ENCODE results near the gene ANTXR1. TPM values are rescaled to one million over a fixed set of nuclear protein-coding genes. Genes with fewer than 3 reads are reported as not detected.

ANTXR1 gene
- total and polyA plus RNA-seq, 5 donors from 2014 or later: not detected

- peaks cover 38% of the 10 kb centered on the region for H3K27me3 Mint-ChIP-seq
- ATAC-seq (ENCODE audit: low read depth in 2 of 2) (no peak), DNase-seq (no peak)
These were observed 30.9 kb downstream of the ANTXR1 start for GRCh38 chr2:69043736-69044400.

GRCh38 chr2:69046221-69046662, 33.3 kb downstream of the ANTXR1 start:
- H3K4me1 ChIP-seq (ENCODE audit: control insufficient read depth, insufficient read depth, low read length, poor library complexity, severe bottlenecking): no peaks in the 10 kb centered on the region
- H3K36me3 ChIP-seq (ENCODE audit: control insufficient read depth, insufficient read depth, low read length): no peaks in the 10 kb centered on the region
- no peak overlapping the region for H3K4me3 ChIP-seq (ENCODE audit: low read depth, low read length)
- H3K4me3 Mint-ChIP-seq: no peak overlapping the region
- DNase-seq (no peak), ATAC-seq (ENCODE audit: low read depth in 2 of 2) (no peak)
- no peak overlapping the region for H3K27ac Mint-ChIP-seq
- H3K36me3 Mint-ChIP-seq: no peaks in the 10 kb centered on the region
- H3K27me3 ChIP-seq (ENCODE audit: control insufficient read depth, insufficient read depth, low read length): peaks cover 10% of the 10 kb centered on the region
- H3K27ac ChIP-seq (ENCODE audit: insufficient read depth, low read length, poor library complexity, severe bottlenecking): no peak overlapping the region
- H3K9me3 ChIP-seq (ENCODE audit: control insufficient read depth in 2 of 2, low read length in 2 of 2): no peaks in the 10 kb centered on the region
- H3K27me3 Mint-ChIP-seq: peaks cover 42% of the 10 kb centered on the region
- no peaks in the 10 kb centered on the region for H3K9me3 Mint-ChIP-seq
- no peaks in the 10 kb centered on the region for H3K4me1 Mint-ChIP-seq

More at GRCh38 chr2:69043736-69044400, 30.9 kb downstream of the ANTXR1 start:
- no peak overlapping the region for H3K4me3 Mint-ChIP-seq
- Histone ChIP-seq H3K27ac (ENCODE audit: insufficient read depth, low read length, poor library complexity, severe bottlenecking) (no peak overlapping the region), H3K4me1 (ENCODE audit: control insufficient read depth, insufficient read depth, low read length, poor library complexity, severe bottlenecking) (no peaks in the 10 kb centered on the region), H3K27me3 (ENCODE audit: control insufficient read depth, insufficient read depth, low read length) (peaks cover 18% of the 10 kb centered on the region), H3K36me3 (ENCODE audit: control insufficient read depth, insufficient read depth, low read length) (no peaks in the 10 kb centered on the region), H3K9me3 (ENCODE audit: control insufficient read depth in 2 of 2, low read length in 2 of 2) (no peaks in the 10 kb centered on the region), H3K4me3 (ENCODE audit: low read depth, low read length) (no peak overlapping the region)
- H3K4me1 Mint-ChIP-seq: no peaks in the 10 kb centered on the region
- H3K9me3 Mint-ChIP-seq: no peaks in the 10 kb centered on the region
- no peaks in the 10 kb centered on the region for H3K36me3 Mint-ChIP-seq
- no peak overlapping the region for H3K27ac Mint-ChIP-seq

- Histone ChIP-seq H3K9me3 (ENCODE audit: control insufficient read depth in 2 of 2, low read length in 2 of 2) (no peaks in the 10 kb centered on the region), H3K27ac (ENCODE audit: insufficient read depth, low read length, poor library complexity, severe bottlenecking) (no peak overlapping the region), H3K4me3 (ENCODE audit: low read depth, low read length) (no peak overlapping the region), H3K27me3 (ENCODE audit: control insufficient read depth, insufficient read depth, low read length) (peaks cover 11% of the 10 kb centered on the region), H3K36me3 (ENCODE audit: control insufficient read depth, insufficient read depth, low read length) (no peaks in the 10 kb centered on the region), H3K4me1 (ENCODE audit: control insufficient read depth, insufficient read depth, low read length, poor library complexity, severe bottlenecking) (no peaks in the 10 kb centered on the region)
- Mint-ChIP-seq H3K9me3 (no peaks in the 10 kb centered on the region), H3K36me3 (no peaks in the 10 kb centered on the region), H3K4me1 (no peaks in the 10 kb centered on the region), H3K27ac (no peak overlapping the region), H3K4me3 (no peak overlapping the region), H3K27me3 (peaks cover 41% of the 10 kb centered on the region)
- no peak for ATAC-seq (ENCODE audit: low read depth in 2 of 2)
- DNase-seq: no peak
These were observed 34.7 kb downstream of the ANTXR1 start for GRCh38 chr2:69047625-69048145.

GRCh38 chr2:69050802-69051201, 37.8 kb downstream of the ANTXR1 start:
- H3K9me3 ChIP-seq (ENCODE audit: control insufficient read depth in 2 of 2, low read length in 2 of 2): no peaks in the 10 kb centered on the region

GRCh38 chr2:69053416-69053965, 40.5 kb downstream of the ANTXR1 start:
- no peaks in the 10 kb centered on the region for H3K4me1 ChIP-seq (ENCODE audit: control insufficient read depth, insufficient read depth, low read length, poor library complexity, severe bottlenecking)
- Mint-ChIP-seq H3K27ac (no peak overlapping the region), H3K36me3 (no peaks in the 10 kb centered on the region), H3K9me3 (peaks cover 0 to 3% (median 0%) of the 10 kb centered on the region in 7 donors), H3K4me1 (no peaks in the 10 kb centered on the region), H3K27me3 (peaks cover 42% of the 10 kb centered on the region), H3K4me3 (no peak overlapping the region)
- no peak overlapping the region for H3K27ac ChIP-seq (ENCODE audit: insufficient read depth, low read length, poor library complexity, severe bottlenecking)
- H3K4me3 ChIP-seq (ENCODE audit: low read depth, low read length): no peak overlapping the region
- no peaks in the 10 kb centered on the region for H3K9me3 ChIP-seq (ENCODE audit: control insufficient read depth in 2 of 2, low read length in 2 of 2)
- peaks cover 20% of the 10 kb centered on the region for H3K27me3 ChIP-seq (ENCODE audit: control insufficient read depth, insufficient read depth, low read length)
- no peak for DNase-seq
- H3K36me3 ChIP-seq (ENCODE audit: control insufficient read depth, insufficient read depth, low read length): no peaks in the 10 kb centered on the region
- no peak for ATAC-seq (ENCODE audit: low read depth in 2 of 2)

More at GRCh38 chr2:69050802-69051201, 37.8 kb downstream of the ANTXR1 start:
- Mint-ChIP-seq H3K27me3 (peaks cover 42% of the 10 kb centered on the region), H3K4me1 (no peaks in the 10 kb centered on the region), H3K27ac (no peak overlapping the region), H3K9me3 (peaks cover 0 to 2% (median 0%) of the 10 kb centered on the region in 7 donors), H3K36me3 (no peaks in the 10 kb centered on the region), H3K4me3 (no peak overlapping the region)
- H3K4me1 ChIP-seq (ENCODE audit: control insufficient read depth, insufficient read depth, low read length, poor library complexity, severe bottlenecking): no peaks in the 10 kb centered on the region
- no peak overlapping the region for H3K4me3 ChIP-seq (ENCODE audit: low read depth, low read length)
- H3K27ac ChIP-seq (ENCODE audit: insufficient read depth, low read length, poor library complexity, severe bottlenecking): no peak overlapping the region
- H3K27me3 ChIP-seq (ENCODE audit: control insufficient read depth, insufficient read depth, low read length): peaks cover 12% of the 10 kb centered on the region
- ATAC-seq (ENCODE audit: low read depth in 2 of 2): no peak
- DNase-seq: no peak
- no peaks in the 10 kb centered on the region for H3K36me3 ChIP-seq (ENCODE audit: control insufficient read depth, insufficient read depth, low read length)

GRCh38 chr2:69054431-69054830, 41.5 kb downstream of the ANTXR1 start:
- DNase-seq (peak in 1 of 3 donors; percentile 30), ATAC-seq (ENCODE audit: low read depth in 2 of 2) (no peak)
- Histone ChIP-seq H3K4me1 (ENCODE audit: control insufficient read depth, insufficient read depth, low read length, poor library complexity, severe bottlenecking) (no peaks in the 10 kb centered on the region), H3K36me3 (ENCODE audit: control insufficient read depth, insufficient read depth, low read length) (no peaks in the 10 kb centered on the region), H3K27ac (ENCODE audit: insufficient read depth, low read length, poor library complexity, severe bottlenecking) (no peak overlapping the region), H3K9me3 (ENCODE audit: control insufficient read depth in 2 of 2, low read length in 2 of 2) (no peaks in the 10 kb centered on the region), H3K4me3 (ENCODE audit: low read depth, low read length) (no peak overlapping the region), H3K27me3 (ENCODE audit: control insufficient read depth, insufficient read depth, low read length) (peaks cover 20% of the 10 kb centered on the region)
- H3K9me3 Mint-ChIP-seq: peaks cover 0 to 3% (median 0%) of the 10 kb centered on the region in 7 donors
- H3K27me3 Mint-ChIP-seq: peaks cover 42% of the 10 kb centered on the region
- no peak overlapping the region for H3K4me3 Mint-ChIP-seq
- no peaks in the 10 kb centered on the region for H3K36me3 Mint-ChIP-seq
- H3K4me1 Mint-ChIP-seq: no peaks in the 10 kb centered on the region
- no peak overlapping the region for H3K27ac Mint-ChIP-seq

GRCh38 chr2:69055688-69056470, 42.9 kb downstream of the ANTXR1 start:
- ATAC-seq (ENCODE audit: low read depth in 2 of 2) (no peak), DNase-seq (no peak)
- peaks cover 27% of the 10 kb centered on the region for H3K27me3 ChIP-seq (ENCODE audit: control insufficient read depth, insufficient read depth, low read length)
- Mint-ChIP-seq H3K36me3 (no peaks in the 10 kb centered on the region), H3K27me3 (peaks cover 45% of the 10 kb centered on the region), H3K27ac (no peak overlapping the region), H3K9me3 (peaks cover 0 to 3% (median 0%) of the 10 kb centered on the region in 7 donors), H3K4me1 (no peaks in the 10 kb centered on the region), H3K4me3 (no peak overlapping the region)
- H3K9me3 ChIP-seq (ENCODE audit: control insufficient read depth in 2 of 2, low read length in 2 of 2): no peaks in the 10 kb centered on the region
- H3K36me3 ChIP-seq (ENCODE audit: control insufficient read depth, insufficient read depth, low read length): no peaks in the 10 kb centered on the region
- no peak overlapping the region for H3K27ac ChIP-seq (ENCODE audit: insufficient read depth, low read length, poor library complexity, severe bottlenecking)
- no peaks in the 10 kb centered on the region for H3K4me1 ChIP-seq (ENCODE audit: control insufficient read depth, insufficient read depth, low read length, poor library complexity, severe bottlenecking)
- H3K4me3 ChIP-seq (ENCODE audit: low read depth, low read length): no peak overlapping the region

Data from CD4-positive, CD25-positive, alpha-beta regulatory T cell (primary cell).